BLaER1 treated with 17β-estradiol and CSF1 and Interleukin-3, amounts not matched to agents 10 nM and 100 nM (cell line): ENCODE measurements around the gene FILIP1L.
A peak's percentile ranks its signal among the peaks of the same experiment; 100 is the strongest.

Experiments used
- H3K27ac ChIP-seq, 11 experiments: shearing (Covaris generic); formaldehyde crosslinking; 2 replicates each; pipeline ENCODE4 v1.8.1; 2022
- H3K27me3 ChIP-seq, 11 experiments: shearing (Covaris generic); formaldehyde crosslinking; 2 replicates each; pipeline ENCODE4 v1.8.1; 2022
- H3K36me3 ChIP-seq, 11 experiments: shearing (Covaris generic); formaldehyde crosslinking; 2 replicates each; pipeline ENCODE4 v1.8.1; 2022
- H3K4me1 ChIP-seq, 10 experiments: shearing (Covaris generic); formaldehyde crosslinking; 2 replicates each; pipeline ENCODE4 v1.8.1; 2022
- H3K4me2 ChIP-seq, 11 experiments: shearing (Covaris generic); formaldehyde crosslinking; 2 replicates each; pipeline ENCODE4 v1.8.1; 2022
- H3K4me3 ChIP-seq, 10 experiments: shearing (Covaris generic); formaldehyde crosslinking; 2 replicates each; pipeline ENCODE4 v1.8.1; 2022
- H3K9ac ChIP-seq, 11 experiments: shearing (Covaris generic); formaldehyde crosslinking; 2 replicates each; pipeline ENCODE4 v1.8.1; 2022
- H3K9me3 ChIP-seq, 11 experiments: shearing (Covaris generic); formaldehyde crosslinking; replicated peaks in 1 of 11; 2 replicates each; pipeline ENCODE4 v1.8.1; 2022
- H4K20me1 ChIP-seq, 11 experiments: shearing (Covaris generic); formaldehyde crosslinking; 2 replicates each; pipeline ENCODE4 v1.8.1; 2022
- Cebpa-rat ChIP-seq, 11 experiments: shearing (Covaris generic); IDR thresholded peaks; 2 replicates each; pipeline ENCODE4 v1.8.1; 2022

FILIP1L gene

GRCh38 chr3:100027321-100027720, 87.0 kb downstream of the FILIP1L start:
- Histone ChIP-seq H3K27me3 (no peaks in the 10 kb centered on the region), H3K36me3 (peaks cover 0 to 26% (median 0%) of the 10 kb centered on the region in 11 experiments; a peak in 5 of 22 replicates), H3K27ac (no peak overlapping the region), H3K9me3 (no peaks in the 10 kb centered on the region), H3K4me3 (no peak overlapping the region), H3K4me1 (peaks cover 0 to 19% (median 10%) of the 10 kb centered on the region in 10 experiments; a peak in 12 of 20 replicates), H4K20me1 (no peaks in the 10 kb centered on the region), H3K9ac (no peak overlapping the region), H3K4me2 (peak overlapping the region in 5 of 11 experiments; percentile 4 to 16 (median 10); a peak in 4 of 22 replicates)
- TF ChIP-seq Cebpa-rat (IDR thresholded peaks at IDR 0.05) = no peak

- no peak overlapping the region for H3K9ac ChIP-seq
- peaks cover 0 to 24% (median 0%) of the 10 kb centered on the region in 11 experiments; a peak in 5 of 22 replicates for H3K36me3 ChIP-seq
- H3K27ac ChIP-seq = no peak overlapping the region
- no peaks in the 10 kb centered on the region for H3K9me3 ChIP-seq
- H3K4me3 ChIP-seq = no peak overlapping the region
- H3K4me1 ChIP-seq = peaks cover 0 to 19% (median 10%) of the 10 kb centered on the region in 10 experiments; a peak in 12 of 20 replicates
- no peaks in the 10 kb centered on the region for H3K27me3 ChIP-seq
- no peak overlapping the region for H3K4me2 ChIP-seq
- no peak for TF ChIP-seq Cebpa-rat (IDR thresholded peaks at IDR 0.05)
- H4K20me1 ChIP-seq = no peaks in the 10 kb centered on the region; a peak in 1 of 22 replicates
These were observed 89.6 kb downstream of the FILIP1L start for GRCh38 chr3:100024520-100025303.

- Histone ChIP-seq H3K4me1 (peaks cover 0 to 19% (median 10%) of the 10 kb centered on the region in 10 experiments; a peak in 12 of 20 replicates), H3K36me3 (peaks cover 0 to 20% (median 0%) of the 10 kb centered on the region in 11 experiments; a peak in 5 of 22 replicates), H3K9ac (no peak overlapping the region), H3K4me2 (no peak overlapping the region), H3K27ac (no peak overlapping the region), H3K27me3 (no peaks in the 10 kb centered on the region), H3K9me3 (no peaks in the 10 kb centered on the region), H3K4me3 (no peak overlapping the region), H4K20me1 (no peaks in the 10 kb centered on the region; a peak in 1 of 22 replicates)
- no peak for TF ChIP-seq Cebpa-rat (IDR thresholded peaks at IDR 0.05)
These were observed 90.7 kb downstream of the FILIP1L start for GRCh38 chr3:100023595-100023994.

GRCh38 chr3:100023150-100023549, 91.2 kb downstream of the FILIP1L start:
- Histone ChIP-seq H3K9me3 (no peaks in the 10 kb centered on the region), H3K27ac (no peak overlapping the region), H3K9ac (no peak overlapping the region), H3K27me3 (no peaks in the 10 kb centered on the region), H3K4me3 (no peak overlapping the region), H3K36me3 (peaks cover 0 to 18% (median 0%) of the 10 kb centered on the region in 11 experiments; a peak in 5 of 22 replicates), H3K4me1 (peaks cover 0 to 19% (median 10%) of the 10 kb centered on the region in 10 experiments; a peak in 12 of 20 replicates), H4K20me1 (no peaks in the 10 kb centered on the region; a peak in 1 of 22 replicates), H3K4me2 (peak overlapping the region in 1 of 11 experiments; percentile 18; a peak in 1 of 22 replicates)
- no peak for TF ChIP-seq Cebpa-rat (IDR thresholded peaks at IDR 0.05)

GRCh38 chr3:100022506-100022905, 91.8 kb downstream of the FILIP1L start:
- no peak for TF ChIP-seq Cebpa-rat (IDR thresholded peaks at IDR 0.05)
- Histone ChIP-seq H3K27ac (no peak overlapping the region), H3K9ac (no peak overlapping the region), H3K4me3 (no peak overlapping the region), H3K4me1 (peaks cover 0 to 18% (median 10%) of the 10 kb centered on the region in 10 experiments; a peak in 12 of 20 replicates), H3K4me2 (no peak overlapping the region), H4K20me1 (no peaks in the 10 kb centered on the region; a peak in 1 of 22 replicates), H3K9me3 (no peaks in the 10 kb centered on the region), H3K27me3 (no peaks in the 10 kb centered on the region), H3K36me3 (peaks cover 0 to 12% (median 0%) of the 10 kb centered on the region in 11 experiments; a peak in 6 of 22 replicates)

GRCh38 chr3:100020876-100021644, 93.2 kb downstream of the FILIP1L start:
- no peak for TF ChIP-seq Cebpa-rat (IDR thresholded peaks at IDR 0.05)
- Histone ChIP-seq H3K27me3 (no peaks in the 10 kb centered on the region), H4K20me1 (no peaks in the 10 kb centered on the region; a peak in 1 of 22 replicates), H3K4me1 (peaks cover 0 to 7% (median 0%) of the 10 kb centered on the region in 10 experiments; a peak in 3 of 20 replicates), H3K9me3 (no peaks in the 10 kb centered on the region), H3K4me3 (no peak overlapping the region), H3K4me2 (no peak overlapping the region), H3K9ac (no peak overlapping the region), H3K27ac (no peak overlapping the region), H3K36me3 (peaks cover 0 to 11% (median 0%) of the 10 kb centered on the region in 11 experiments; a peak in 6 of 22 replicates)

GRCh38 chr3:100019719-100020118, 94.6 kb downstream of the FILIP1L start:
- no peaks in the 10 kb centered on the region; a peak in 1 of 22 replicates for H4K20me1 ChIP-seq
- no peaks in the 10 kb centered on the region for H3K27me3 ChIP-seq
- TF ChIP-seq Cebpa-rat (IDR thresholded peaks at IDR 0.05) = no peak
- H3K9ac ChIP-seq = no peak overlapping the region
- no peak overlapping the region for H3K4me2 ChIP-seq
- peaks cover 7 to 11% (median 9%) of the 10 kb centered on the region in 11 experiments; a peak in 21 of 22 replicates for H3K9me3 ChIP-seq
- no peak overlapping the region for H3K4me3 ChIP-seq
- peaks cover 0 to 7% (median 0%) of the 10 kb centered on the region in 10 experiments; a peak in 3 of 20 replicates for H3K4me1 ChIP-seq
- H3K27ac ChIP-seq = no peak overlapping the region
- peaks cover 0 to 14% (median 3%) of the 10 kb centered on the region in 11 experiments; a peak in 8 of 22 replicates for H3K36me3 ChIP-seq

GRCh38 chr3:100018806-100019205, 95.5 kb downstream of the FILIP1L start:
- H3K4me3 ChIP-seq = no peak overlapping the region
- H3K36me3 ChIP-seq = peaks cover 0 to 16% (median 3%) of the 10 kb centered on the region in 11 experiments; a peak in 8 of 22 replicates
- no peak overlapping the region for H3K4me2 ChIP-seq
- peaks cover 0 to 7% (median 0%) of the 10 kb centered on the region in 10 experiments; a peak in 3 of 20 replicates for H3K4me1 ChIP-seq
- no peak overlapping the region for H3K27ac ChIP-seq
- no peaks in the 10 kb centered on the region for H3K27me3 ChIP-seq
- no peaks in the 10 kb centered on the region; a peak in 1 of 22 replicates for H4K20me1 ChIP-seq
- peaks cover 9 to 15% (median 11%) of the 10 kb centered on the region in 11 experiments; a peak in 21 of 22 replicates for H3K9me3 ChIP-seq
- no peak for TF ChIP-seq Cebpa-rat (IDR thresholded peaks at IDR 0.05)
- no peak overlapping the region for H3K9ac ChIP-seq
